ENCODE results near the gene SULT4A1.

DNA sequence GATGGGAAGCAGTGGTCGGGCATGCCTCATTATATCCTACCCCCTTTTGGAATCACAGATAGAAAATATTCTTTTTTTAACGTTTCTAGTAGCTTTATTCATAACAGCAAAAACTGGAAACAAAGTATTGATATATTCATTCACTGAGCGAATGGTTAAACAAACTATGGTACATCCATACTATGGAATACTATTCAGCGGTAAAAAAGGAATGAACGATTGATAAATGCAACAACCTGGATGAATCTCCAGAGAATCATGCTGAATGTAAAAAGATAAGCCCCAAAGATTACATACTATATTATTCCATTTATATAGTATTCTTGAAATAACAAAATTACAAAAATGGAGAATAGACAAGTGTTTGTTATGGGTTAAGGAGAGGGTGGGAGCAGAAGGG lies 7.5 kb upstream of the SULT4A1 start:
- no peak for TF ChIP-seq YY1 (IDR thresholded peaks at IDR 0.05; ENCODE audit: low read depth, low read length)
- no peak for TF ChIP-seq FOS (IDR thresholded peaks at IDR 0.05; ENCODE audit: borderline replicate concordance, extremely low read depth, insufficient read length)
- no peak for TF ChIP-seq ZZZ3 (IDR thresholded peaks at IDR 0.05; ENCODE audit: control insufficient read depth, insufficient read length, low read depth)
- no peak for TF ChIP-seq CBX3 (IDR thresholded peaks at IDR 0.05; ENCODE audit: borderline replicate concordance, low read depth)
- TF ChIP-seq MXI1 (IDR thresholded peaks at IDR 0.05; ENCODE audit: low read depth, low read length) = no peak

Data from GM12878 (cell line).